ENCODE data around the gene PFDN6.

PFDN6 gene

GRCh38 chr6:33318426-33319073, 29.1 kb downstream of the PFDN6 start:
- no peak for DNase-seq

DNA sequence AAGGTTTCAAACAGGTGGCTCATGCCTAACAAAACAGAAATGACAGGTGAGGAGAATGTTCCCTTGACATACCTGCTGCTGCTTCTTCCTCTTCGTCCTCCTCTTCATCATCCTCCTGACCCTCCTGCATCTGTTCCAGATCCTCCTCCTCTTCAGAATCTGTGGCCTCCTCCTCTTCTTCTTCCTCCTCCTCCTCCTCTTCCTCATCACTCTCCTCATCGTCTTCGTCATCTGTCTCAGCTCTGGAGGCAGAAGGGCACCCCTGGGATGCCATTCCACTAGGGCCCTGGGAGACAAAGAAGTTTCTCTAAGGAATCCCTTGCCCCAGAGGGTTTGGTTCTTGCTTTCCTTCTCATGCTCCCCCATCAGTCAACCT, 30.5 kb downstream of the PFDN6 start:
- DNase-seq = no peak

DNA sequence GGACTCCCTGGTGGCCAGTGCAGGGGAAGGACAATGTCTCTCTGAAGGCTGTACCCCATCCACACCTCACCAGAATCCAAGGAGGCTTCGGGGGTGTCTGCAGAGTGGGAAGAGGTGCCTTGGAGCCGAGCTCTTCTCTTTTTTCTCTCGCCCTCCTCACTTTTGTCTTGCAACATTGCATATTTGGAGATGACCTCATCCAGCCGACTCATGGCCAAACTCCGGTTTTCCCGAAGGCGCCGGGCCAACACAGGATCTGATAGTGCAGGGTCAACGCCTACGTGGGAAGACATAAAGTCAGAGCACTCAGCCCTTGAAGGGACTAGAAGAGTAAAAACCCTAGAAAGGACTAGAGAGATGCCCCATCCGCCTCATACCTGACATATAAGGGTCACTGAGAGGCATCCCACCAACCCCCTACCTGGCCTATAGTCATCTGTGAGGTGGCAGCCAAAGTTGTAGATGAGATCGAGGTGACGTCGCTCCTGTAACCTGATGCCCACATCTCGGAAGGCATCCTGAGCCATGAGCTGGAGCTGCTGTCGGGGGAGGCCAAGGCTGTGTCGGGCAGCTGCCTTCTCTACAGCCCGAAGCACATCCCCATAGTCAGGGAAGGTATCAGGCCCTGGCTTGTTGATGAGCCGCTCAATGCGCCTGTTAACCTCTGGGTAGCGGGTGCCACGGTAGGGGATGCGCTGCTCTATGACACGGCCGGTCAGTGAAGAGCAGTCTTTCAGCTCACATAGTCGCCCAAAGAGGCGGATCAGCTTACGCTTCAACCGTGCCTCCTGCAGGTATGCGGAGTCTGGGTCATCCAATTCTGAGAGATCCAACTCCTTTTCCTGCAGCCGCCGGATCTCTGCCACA, 31.1 kb downstream of the PFDN6 start:
- no peak for DNase-seq

DNA sequence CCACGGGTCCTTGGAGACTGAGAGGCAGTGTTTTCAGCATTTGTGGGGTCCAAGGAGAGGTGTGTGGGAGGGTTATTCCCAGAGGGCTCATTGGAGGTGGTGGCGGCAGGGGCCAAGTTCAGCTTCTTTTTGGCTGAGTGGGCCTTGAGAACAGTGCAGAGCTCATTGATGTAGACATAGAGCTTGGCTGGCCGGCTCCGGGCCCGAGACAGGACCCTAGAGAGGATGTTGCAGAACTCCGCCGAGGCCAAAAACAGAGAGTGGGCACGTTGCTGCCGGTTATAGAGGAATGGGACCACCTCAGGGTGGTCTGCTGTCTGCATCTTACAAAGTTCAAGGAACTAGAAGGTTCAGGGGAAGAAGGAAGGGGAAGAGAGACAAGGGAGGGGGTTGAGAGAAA, 31.8 kb downstream of the PFDN6 start:
- no peak for DNase-seq

DNA sequence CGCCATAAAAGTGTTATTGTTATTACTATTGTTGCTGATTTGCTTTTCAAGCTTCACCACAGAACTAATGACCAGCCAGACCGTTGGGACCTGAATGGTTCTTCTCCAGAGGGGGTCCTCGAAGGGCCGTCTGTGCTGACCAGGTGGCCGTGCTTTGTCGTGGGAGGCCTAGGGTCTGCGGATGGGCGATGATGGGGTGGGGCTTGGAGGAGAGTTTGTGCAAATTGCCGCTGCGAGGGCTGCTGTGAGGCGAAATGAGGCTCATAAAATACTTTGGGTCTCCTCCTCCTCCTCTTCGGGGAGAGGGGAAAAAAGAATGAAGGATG, 34.2 kb downstream of the PFDN6 start:
- peak; percentile 13 for DNase-seq

DNA sequence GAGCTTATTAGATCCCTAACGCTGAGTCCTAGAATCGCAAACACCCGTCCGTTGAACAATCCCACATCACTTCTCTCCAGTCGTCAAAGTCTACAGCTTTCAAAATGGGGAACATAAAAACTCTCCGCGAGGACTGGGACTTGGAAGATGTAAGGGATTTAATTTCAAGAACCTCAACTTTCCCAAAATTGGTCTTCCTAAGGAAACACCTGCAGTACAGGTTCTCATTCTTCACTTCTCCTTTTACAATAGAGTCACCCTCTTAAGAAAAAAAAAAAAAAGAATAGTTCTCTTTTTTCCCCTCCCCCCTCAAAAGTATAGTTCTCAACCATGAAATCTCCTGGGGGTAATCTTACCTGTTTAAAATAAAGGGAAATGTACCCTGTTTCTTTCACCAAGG, 34.7 kb downstream of the PFDN6 start:
- DNase-seq = no peak

DNA sequence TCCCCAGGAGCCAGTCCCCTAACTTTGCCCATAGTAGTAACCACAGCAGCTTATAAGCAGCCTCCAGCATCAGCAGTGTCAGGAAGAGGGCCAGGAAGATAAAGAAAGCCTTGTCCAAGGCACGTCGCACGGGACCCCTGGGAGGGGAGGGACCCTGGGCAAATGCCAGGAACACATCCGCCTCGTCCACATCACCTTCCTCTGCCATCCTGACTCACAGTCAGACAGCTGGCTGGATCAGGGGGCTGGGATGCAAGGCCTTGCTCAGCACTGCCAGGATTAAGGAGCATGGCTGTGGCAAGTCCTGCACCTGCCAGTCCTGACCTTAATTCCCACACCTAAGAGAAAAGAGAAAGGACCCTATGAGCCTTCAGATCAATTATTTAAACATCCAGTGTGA, 39.7 kb downstream of the PFDN6 start:
- no peak for DNase-seq

DNA sequence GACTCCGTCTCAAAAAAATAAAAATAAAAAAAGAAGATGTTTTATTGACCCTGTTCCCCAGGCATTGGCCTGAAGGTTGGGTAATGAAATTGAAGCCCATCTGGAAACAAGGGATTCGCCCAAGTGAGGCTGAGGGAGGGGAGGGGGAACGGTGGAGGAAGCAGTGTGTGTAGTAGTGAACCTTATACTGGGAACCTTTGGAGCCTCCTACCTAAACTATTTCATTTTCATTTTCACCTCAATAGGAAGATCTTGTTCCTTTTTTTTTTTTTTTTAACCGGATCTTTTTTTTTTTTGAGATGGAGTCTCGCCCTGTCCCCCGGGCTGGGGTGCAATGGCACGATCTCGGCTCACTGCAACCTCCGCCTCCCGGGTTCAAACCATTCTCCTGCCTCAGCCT, 41.3 kb downstream of the PFDN6 start:
- no peak for DNase-seq

GRCh38 chr6:33333666-33334065, 44.3 kb downstream of the PFDN6 start:
- DNase-seq = no peak

- DNase-seq = no peak
Observed at GRCh38 chr6:33335916-33336315, 46.5 kb downstream of the PFDN6 start.

GRCh38 chr6:33336495-33336894, 47.1 kb downstream of the PFDN6 start:
- no peak for DNase-seq

DNA sequence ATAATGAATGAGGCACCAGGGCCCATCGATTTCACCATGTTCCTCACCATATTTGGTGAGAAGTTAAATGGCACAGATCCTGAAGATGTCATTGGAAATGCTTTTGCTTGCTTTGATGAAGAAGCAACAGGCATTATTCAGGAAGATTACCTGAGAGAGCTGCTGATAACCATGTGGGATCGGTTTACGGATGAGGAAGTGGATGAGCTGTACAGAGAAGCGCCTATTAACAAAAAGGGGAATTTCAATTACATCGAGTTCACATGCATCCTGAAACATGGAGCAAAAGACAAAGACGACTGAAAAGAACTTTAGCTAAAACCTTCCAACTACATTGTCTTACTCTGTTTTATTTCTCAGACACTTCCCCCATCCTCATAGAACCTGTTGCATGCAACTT, 49.8 kb downstream of the PFDN6 start:
- no peak for DNase-seq

Measured in activated CD4-positive, alpha-beta T cell treated with anti-CD3 and anti-CD28 coated beads, Interleukin-2, amount 50 U/mL, for 1 hour (primary cell).